ENCODE data around the gene LEAP2. TPM values are rescaled to one million over a fixed set of nuclear protein-coding genes. Genes with fewer than 3 reads are reported as not detected.

The LEAP2 gene
- total RNA-seq, 4 donors from 2014 or later: 0.29 to 2.3 (median 0.92) TPM

- WGBS, 2 donors: 82 to 96% methylated on average over 1 of the region's 1 CpG
- Histone ChIP-seq H3K36me3 (peaks cover 0 to 72% (median 3%) of the 10 kb centered on the region in 3 donors), H3K27me3 (no peaks in the 10 kb centered on the region), H3K9me3 (no peaks in the 10 kb centered on the region), H3K4me3 (no peak overlapping the region), H3K4me1 (no peaks in the 10 kb centered on the region), H3K27ac (no peak overlapping the region)
- intact Hi-C loops (cut with DNase I): no loop called here
- TF ChIP-seq CTCF (IDR thresholded peaks at IDR 0.05) (no peak), POLR2A (IDR thresholded peaks at IDR 0.05) (no peak)
- DNase-seq: no peak
Observed at GRCh38 chr5:132909702-132910101, 36.2 kb downstream of the LEAP2 start.

GRCh38 chr5:132915681-132916080, 42.2 kb downstream of the LEAP2 start:
- WGBS, 2 donors: 76 to 93% methylated on average over 3 to 5 of the region's 5 CpGs
- Histone ChIP-seq H3K27me3 (no peaks in the 10 kb centered on the region), H3K9me3 (no peaks in the 10 kb centered on the region), H3K36me3 (peaks cover 3 to 90% (median 5%) of the 10 kb centered on the region in 3 donors), H3K27ac (no peak overlapping the region), H3K4me3 (no peak overlapping the region), H3K4me1 (no peaks in the 10 kb centered on the region)
- intact Hi-C loops (cut with DNase I): no loop called here
- TF ChIP-seq CTCF (IDR thresholded peaks at IDR 0.05) (no peak), POLR2A (IDR thresholded peaks at IDR 0.05) (no peak)
- DNase-seq: no peak

- H3K27me3 ChIP-seq: no peaks in the 10 kb centered on the region
- no peak for DNase-seq
- no peak overlapping the region for H3K27ac ChIP-seq
- peaks cover 3 to 90% (median 8%) of the 10 kb centered on the region in 3 donors for H3K36me3 ChIP-seq
- intact Hi-C loops (cut with DNase I): no loop called here
- H3K9me3 ChIP-seq: no peaks in the 10 kb centered on the region
- 100% methylated on average over 2 of the region's 3 CpGs for WGBS, 2 donors
- no peaks in the 10 kb centered on the region for H3K4me1 ChIP-seq
- no peak overlapping the region for H3K4me3 ChIP-seq
- TF ChIP-seq CTCF (IDR thresholded peaks at IDR 0.05): no peak
- no peak for TF ChIP-seq POLR2A (IDR thresholded peaks at IDR 0.05)
Observed at GRCh38 chr5:132916086-132916485, 42.6 kb downstream of the LEAP2 start.

Small RNAs within 50 kb of the gene (small RNA-seq; reads per million reads assigned to genes)
- 0 to 0.15 (median 0) reads per million in 4 donors for gene RNA5SP192

Other genes with a start within 250 kb of the LEAP2 start
- gene IL13, start 215.5 kb upstream of the LEAP2 start, total RNA-seq: not detected
- not detected for gene IL4, start 199.7 kb upstream of the LEAP2 start, total RNA-seq
- 1 to 10 TPM; 2.2 to 7.6 (median 4.6) TPM for gene KIF3A, start 136.1 kb upstream of the LEAP2 start, total RNA-seq
- gene CCNI2, start 126.2 kb upstream of the LEAP2 start, total RNA-seq: under 1 TPM in 2 of 4 donors, not detected in 2; 0.19 to 0.29 TPM
- 10 to 100 TPM; 31.9 to 44.9 (median 38.3) TPM for gene SEPTIN8, start 96.4 kb upstream of the LEAP2 start, total RNA-seq
- gene SOWAHA, start 60.4 kb upstream of the LEAP2 start, total RNA-seq: under 1 TPM in 2 of 4 donors, not detected in 2; 0.13 to 0.45 TPM
- 10 to 100 TPM in 1 of 4 donors, 1 to 10 TPM in 3; 2.7 to 10.7 (median 3.7) TPM for gene SHROOM1, start 43.0 kb upstream of the LEAP2 start, total RNA-seq
- gene GDF9, start 7.2 kb upstream of the LEAP2 start, total RNA-seq: under 1 TPM in 2 of 4 donors, not detected in 2; 0.26 to 0.40 TPM
- gene UQCRQ, start 7.0 kb upstream of the LEAP2 start, total RNA-seq: 100 to 1,000 TPM; 160 to 232 (median 193) TPM
- gene AFF4, start 90.0 kb downstream of the LEAP2 start, total RNA-seq: 10 to 100 TPM; 35.1 to 69.2 (median 64.0) TPM
- gene ZCCHC10, start 152.9 kb downstream of the LEAP2 start, total RNA-seq: 10 to 100 TPM in 3 of 4 donors, 1 to 10 TPM in 1; 7.0 to 29.7 (median 13.3) TPM
- gene HSPA4, start 178.3 kb downstream of the LEAP2 start, total RNA-seq: 10 to 100 TPM; 47.7 to 82.4 (median 67.3) TPM